Adrenal gland (tissue), 12 donors: Measurements from ENCODE around the gene UBASH3B. TPM values are rescaled to one million over a fixed set of nuclear protein-coding genes. Genes with fewer than 3 reads are reported as not detected.

Experiments used
- DNase-seq, 7 donors: peaks; one replicate each; pipeline ENCODE4 v3.0.0-alpha.2; 2019 to 2020
- H3K27ac ChIP-seq, 5 donors: fragments of 200-600 bp; sonication (generic) in 4 of 5; 1 replicate in 3 of 5; 2 replicates in 2 of 5; pipeline versions ENCODE4 v1.5.1 to v1.8.0; 2016 to 2020; ENCODE audit warnings: mild to moderate bottlenecking in 1 of 5
- H3K27me3 ChIP-seq: fragments of 200-600 bp; 2 replicates; pipeline ENCODE4 v1.8.0; 2021
- H3K36me3 ChIP-seq, 2 donors: fragments of 200-600 bp; replicated peaks in 1 of 2; 1 replicate in 1 of 2; 2 replicates in 1 of 2; pipeline versions ENCODE4 v1.5.1 to v1.8.0; 2018 to 2022
- H3K4me1 ChIP-seq, 2 donors: fragments of 200-600 bp; replicated peaks in 1 of 2; 1 replicate in 1 of 2; 2 replicates in 1 of 2; pipeline versions ENCODE4 v1.5.1 to v1.8.0; 2018 to 2021
- H3K4me3 ChIP-seq, 4 donors: fragments of 200-600 bp; sonication (generic) in 3 of 4; one replicate each; pipeline ENCODE4 v1.5.1; 2016 to 2018
- H3K9me3 ChIP-seq, 3 donors: fragments of 200-600 bp; sonication (generic) in 1 of 3; replicated peaks in 1 of 3; 1 replicate in 2 of 3; 2 replicates in 1 of 3; pipeline versions ENCODE4 v1.5.1 to v1.8.0; 2016 to 2021
- POLR2A ChIP-seq, 2 donors: fragments of 450-650 bp; IDR thresholded peaks; one replicate each; pipeline ENCODE4 v1.6.1; 2017; ENCODE audit warnings: antibody characterized with exemption in 2 of 2, mild to moderate bottlenecking in 2 of 2, moderate library complexity in 1 of 2
- WGBS, 4 donors: extraction: QIAGEN DNeasy Blood & Tissue Kit in 2 of 4; methylation state at CpG; one replicate each; pipeline versions ENCODE4 v1.1.5 to v1.1.7; 2013 to 2017; 5-methylcytosine and 5-hydroxymethylcytosine counted together
- intact Hi-C, 2 donors: fragments of 100-400 bp; cut with DNase I; formaldehyde crosslinking; loops; one replicate each; pipeline versions ENCODE4 v1.14.1 to v1.15.0; 2022 to 2023
- polyA plus RNA-seq, 3 donors: library from polyadenylated mRNA; stranded (reverse); fragments of 200-250 nt in 2 of 3; fragments of 350-450 nt in 1 of 3; fragmentation: Illumina TruSeq in 1 of 3; extraction: RNeasy Lipid Tissue Mini Kit (QIAGEN cat#74804) in 1 of 3; gene quantifications; one replicate each; pipeline ENCODE4 v1.2.3, GENCODE V29; 2013 to 2014
- small RNA-seq, 2 donors: library from RNA; depleted of rRNA; stranded (forward); fragments of <200 nt; gene quantifications; one replicate each; pipeline ENCODE3, GENCODE V24; 2016
- total RNA-seq, 9 donors: library from RNA; depleted of rRNA in 4 of 9; stranded (reverse); fragments of >200 nt in 4 of 9; fragments of 120-200 nt in 1 of 9; fragmentation: NEBNext Ultra II Directional in 1 of 9; extraction: Animal tissue kit (Norgen Biotek cat#: 25700) in 1 of 9; gene quantifications; one replicate each; pipeline versions ENCODE4 v1.1.0 to v1.2.4, GENCODE V29; 2013 to 2023
- TF ChIP-seq, protein P1 (sequence below), 6 experiments: fragments of 450-650 bp in 4 of 6; fragments of 200-600 bp in 2 of 6; sonication (generic) in 1 of 6; IDR thresholded peaks; 1 replicate in 5 of 6; 2 replicates in 1 of 6; pipeline versions ENCODE4 v1.5.1 to v1.8.0; 2016 to 2021; ENCODE audit warnings: antibody characterized with exemption in 6 of 6, mild to moderate bottlenecking in 2 of 6, moderate library complexity in 1 of 6
- donor health status: healthy with polysubstance abuse.
- donor health status: Bipolar disorder and iron deficiency.
- donor health status: DM: yes; HTN: yes; CAD: no.
- donor health status: DM: no; HTN: no; CAD: no.
- donor health status: DM: no; HTN: no; CAD: no.
- donor health status: DM: yes; HTN: yes; CAD: no.

UBASH3B gene
- total and polyA plus RNA-seq, 12 donors, result 0.57 to 21.5 (median 5.6) TPM

DNA sequence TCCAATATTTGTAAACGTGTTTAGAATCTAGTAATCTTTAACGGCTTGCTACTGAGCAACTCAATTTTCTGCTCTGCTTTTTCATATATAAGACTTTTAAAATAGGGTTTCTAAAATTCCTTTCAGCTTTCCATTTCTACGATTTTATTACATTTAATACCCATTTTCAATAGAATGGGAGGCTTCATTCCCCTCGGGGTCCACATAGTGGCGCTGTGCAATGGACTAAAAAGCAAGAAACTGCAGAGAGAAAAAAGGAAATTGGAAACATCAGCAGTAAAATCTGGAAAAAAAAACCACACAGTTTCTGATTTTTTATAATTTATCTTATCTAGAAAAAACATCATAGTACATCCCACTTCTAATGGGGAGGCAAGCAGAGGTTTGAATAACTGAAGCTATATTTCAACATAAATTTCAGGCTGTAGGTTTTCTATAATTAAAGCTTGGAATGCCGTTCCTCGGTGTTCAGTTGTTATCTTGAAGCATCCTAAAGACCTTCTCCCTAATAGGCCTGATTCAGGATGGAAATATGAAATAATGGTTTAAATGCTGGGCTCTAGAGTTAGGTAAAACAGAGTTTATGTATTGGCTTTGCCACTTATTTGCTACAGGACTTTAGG is 208.3 kb downstream of the UBASH3B start:
- H3K27me3 ChIP-seq, result peaks cover 6% of the 10 kb centered on the region
- peak overlapping the region in 1 of 4 donors; percentile 27 for H3K4me3 ChIP-seq
- TF ChIP-seq POLR2A (IDR thresholded peaks at IDR 0.05), result no peak
- TF ChIP-seq, protein P1, sequence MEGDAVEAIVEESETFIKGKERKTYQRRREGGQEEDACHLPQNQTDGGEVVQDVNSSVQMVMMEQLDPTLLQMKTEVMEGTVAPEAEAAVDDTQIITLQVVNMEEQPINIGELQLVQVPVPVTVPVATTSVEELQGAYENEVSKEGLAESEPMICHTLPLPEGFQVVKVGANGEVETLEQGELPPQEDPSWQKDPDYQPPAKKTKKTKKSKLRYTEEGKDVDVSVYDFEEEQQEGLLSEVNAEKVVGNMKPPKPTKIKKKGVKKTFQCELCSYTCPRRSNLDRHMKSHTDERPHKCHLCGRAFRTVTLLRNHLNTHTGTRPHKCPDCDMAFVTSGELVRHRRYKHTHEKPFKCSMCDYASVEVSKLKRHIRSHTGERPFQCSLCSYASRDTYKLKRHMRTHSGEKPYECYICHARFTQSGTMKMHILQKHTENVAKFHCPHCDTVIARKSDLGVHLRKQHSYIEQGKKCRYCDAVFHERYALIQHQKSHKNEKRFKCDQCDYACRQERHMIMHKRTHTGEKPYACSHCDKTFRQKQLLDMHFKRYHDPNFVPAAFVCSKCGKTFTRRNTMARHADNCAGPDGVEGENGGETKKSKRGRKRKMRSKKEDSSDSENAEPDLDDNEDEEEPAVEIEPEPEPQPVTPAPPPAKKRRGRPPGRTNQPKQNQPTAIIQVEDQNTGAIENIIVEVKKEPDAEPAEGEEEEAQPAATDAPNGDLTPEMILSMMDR (IDR thresholded peaks at IDR 0.05), result peak; percentile 64 to 91 (median 74)
- H3K9me3 ChIP-seq, result no peaks in the 10 kb centered on the region
- DNase-seq, result peak; percentile 25 to 76 (median 50)
- 16 to 22% (median 20%) methylated on average over 7 of the region's 7 CpGs for WGBS, 4 donors
- no peak overlapping the region for H3K27ac ChIP-seq
- intact Hi-C loops, result loop anchor here in 1 of 2 donors (5.0 kb wide), 1 partner anchor 158 kb away; no protein-coding TSS in a partner anchor
- no peaks in the 10 kb centered on the region for H3K4me1 ChIP-seq
- H3K36me3 ChIP-seq, result no peaks in the 10 kb centered on the region

Small RNA genes within 50 kb of the gene (small RNA-seq; reads per million reads assigned to genes)
- gene RF01210, result 0 reads per million in 2 donors

Other genes starting within 250 kb of the UBASH3B start
- gene CRTAM, start 182.8 kb downstream of the UBASH3B start, total RNA-seq, result under 1 TPM in 7 of 9 donors, not detected in 2; 0.06 to 0.88 (median 0.25) TPM
- 1 to 10 TPM in 1 of 3 donors, under 1 TPM in 2; 0.09 to 2.2 (median 0.13) TPM for gene CRTAM, start 182.8 kb downstream of the UBASH3B start, polyA plus RNA-seq
- 1 to 10 TPM in 7 of 9 donors, under 1 TPM in 2; 0.95 to 6.8 (median 1.2) TPM for gene JHY, start 227.0 kb downstream of the UBASH3B start, total RNA-seq
- gene JHY, start 227.0 kb downstream of the UBASH3B start, polyA plus RNA-seq, result 1 to 10 TPM in 2 of 3 donors, under 1 TPM in 1; 0.84 to 2.3 (median 1.6) TPM